Measurements from ENCODE around the gene ABCA5.
A peak's percentile ranks its signal among the peaks of the same experiment; 100 is the strongest.

ABCA5 gene

DNA sequence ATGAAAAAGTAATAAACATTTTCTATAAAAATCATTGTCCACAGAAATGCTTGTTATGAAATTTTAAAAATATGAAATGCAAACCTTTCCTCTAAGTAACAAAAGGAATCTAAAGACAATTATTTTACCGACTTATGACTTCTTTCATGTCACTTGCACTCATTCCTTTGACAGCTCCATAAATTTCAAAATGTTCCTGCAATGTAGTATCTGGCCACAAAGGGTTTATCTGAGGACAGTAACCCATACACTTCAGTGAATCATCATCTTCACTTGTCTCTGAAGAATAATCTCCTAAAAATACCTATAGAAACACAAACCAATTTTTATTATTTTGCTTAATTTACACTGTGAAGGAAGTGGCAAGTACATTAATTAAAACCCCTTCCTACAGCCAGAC lies 72.7 kb downstream of the ABCA5 start:
- DNase-seq: no peak

DNA sequence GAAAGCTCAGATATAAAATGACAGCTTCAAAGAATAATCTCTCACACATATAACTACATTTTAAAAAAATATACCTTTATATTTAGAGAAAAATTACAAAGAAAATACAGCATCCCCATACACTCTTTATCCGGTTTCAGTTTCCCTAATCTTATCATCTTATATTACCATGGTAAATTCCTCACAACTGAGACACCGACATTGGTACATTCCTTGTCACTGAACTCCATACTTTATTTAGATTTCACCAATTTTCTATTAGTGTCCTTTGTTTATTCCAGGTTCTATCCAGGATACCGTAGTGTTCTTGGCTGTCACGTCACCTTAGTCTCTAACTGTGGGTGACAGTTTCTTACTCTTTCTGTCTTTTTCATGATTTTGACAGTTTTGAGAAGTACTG lies 76.3 kb downstream of the ABCA5 start:
- no peak for DNase-seq

DNA sequence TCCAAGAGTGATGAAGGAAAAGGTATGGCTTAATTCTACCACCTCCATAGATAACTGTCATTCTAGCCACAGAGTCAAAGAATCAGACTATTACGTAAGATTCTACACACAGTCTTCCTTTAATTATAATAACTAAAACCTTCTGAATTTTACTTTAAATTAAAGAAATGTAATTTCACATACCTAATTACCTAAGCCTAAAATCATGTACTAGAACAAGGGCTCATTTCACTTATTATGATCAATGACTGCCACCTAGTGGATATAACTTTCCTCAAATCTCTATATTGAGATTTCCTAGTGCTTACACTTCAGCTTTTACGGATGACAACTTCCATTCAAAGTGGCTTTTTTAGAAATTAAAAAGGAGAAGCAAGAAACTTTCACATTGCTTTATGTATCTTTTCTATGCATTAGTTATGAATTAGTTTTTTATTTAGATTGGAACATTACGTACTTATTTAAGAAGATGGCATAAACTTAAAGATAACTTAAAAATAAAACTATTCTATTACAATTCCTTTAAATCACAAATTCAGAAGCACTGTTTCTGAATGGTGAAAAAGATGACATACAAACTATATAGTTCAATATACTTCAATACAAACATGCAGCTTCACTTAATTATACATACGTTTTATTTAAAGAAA lies 80.1 kb downstream of the ABCA5 start:
- DNase-seq: peak; percentile 51

DNA sequence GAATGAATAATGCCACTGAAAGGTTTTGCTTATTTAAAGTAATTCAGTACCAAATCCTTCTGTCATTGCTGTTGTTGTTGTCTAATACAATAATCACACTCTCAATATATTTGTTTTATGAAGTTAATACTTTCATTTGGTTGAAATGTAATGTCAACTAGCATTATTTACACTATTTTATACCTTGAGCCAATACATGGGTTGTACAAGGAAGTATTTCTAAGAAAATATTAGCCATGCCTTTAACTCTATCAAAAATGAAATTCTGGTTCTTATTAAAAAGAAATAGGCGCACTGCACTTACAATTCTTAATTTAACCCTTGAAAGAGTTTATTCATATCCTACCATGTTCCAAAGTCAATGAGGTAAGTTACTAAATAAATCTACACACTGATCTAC lies 80.7 kb downstream of the ABCA5 start:
- DNase-seq: no peak

DNA sequence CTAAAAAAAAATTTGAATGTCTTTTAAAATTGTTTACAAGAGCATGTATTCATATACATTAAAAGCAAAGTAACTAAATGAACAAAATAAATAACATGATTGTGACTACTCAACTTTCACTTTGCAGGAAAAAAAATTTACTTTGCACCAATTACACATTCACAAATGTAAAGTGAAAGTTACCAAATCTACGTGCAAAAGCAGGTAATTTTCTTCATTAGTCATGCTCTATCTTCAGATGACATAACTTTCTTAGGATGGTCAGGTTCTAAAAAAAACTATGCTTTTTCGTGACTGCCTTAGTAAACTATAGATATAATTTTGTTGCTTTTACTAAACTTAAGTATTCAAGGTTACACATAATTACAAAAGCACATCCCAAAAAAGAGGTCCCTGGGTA lies 81.3 kb downstream of the ABCA5 start:
- DNase-seq: no peak

DNA sequence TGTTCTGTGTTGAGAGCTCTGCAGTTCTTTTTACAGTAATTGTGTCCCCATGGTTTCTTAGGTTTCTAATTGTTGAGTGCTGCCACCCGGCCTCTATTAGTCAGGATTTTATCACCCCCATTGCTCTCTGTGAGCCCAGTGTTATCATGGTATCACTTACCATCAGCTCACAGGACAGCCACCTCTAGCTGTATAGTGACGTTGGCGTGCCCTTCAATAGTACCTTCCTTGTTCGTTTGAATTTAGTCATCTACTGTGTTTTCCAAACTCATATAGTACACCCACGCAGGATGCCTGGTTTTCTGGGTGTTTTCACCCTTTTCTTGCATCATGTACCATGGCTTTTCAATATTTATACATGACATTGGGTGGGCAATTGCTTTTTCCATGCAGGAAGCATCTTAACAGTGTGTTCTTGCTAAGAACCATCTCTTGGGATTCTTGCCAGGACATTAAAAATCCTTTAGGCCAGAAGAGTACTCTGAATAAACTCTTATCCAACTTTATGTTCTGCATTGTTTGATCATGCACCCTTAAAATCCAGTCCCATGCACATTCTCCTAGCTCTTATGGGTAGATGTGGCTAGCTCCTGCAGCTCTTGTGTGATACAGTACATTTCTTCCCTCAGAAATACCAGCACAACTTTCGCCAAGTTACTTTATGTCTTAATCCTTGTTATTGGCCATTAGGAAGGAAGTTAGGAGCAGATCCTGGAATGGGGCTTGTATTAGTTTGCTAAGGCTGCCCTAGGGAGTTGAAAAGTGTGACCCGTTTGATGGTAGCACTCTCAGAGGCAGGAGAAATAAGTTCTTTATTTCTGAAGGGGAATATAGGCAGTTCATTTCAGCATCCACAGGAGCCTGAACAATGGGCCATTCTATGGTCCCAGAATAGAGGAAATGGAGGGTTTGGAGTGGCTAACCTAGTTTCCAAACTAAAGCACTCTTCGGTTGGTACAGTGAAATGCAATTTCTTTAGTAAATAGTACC lies 87.0 kb downstream of the ABCA5 start:
- DNase-seq: no peak

DNA sequence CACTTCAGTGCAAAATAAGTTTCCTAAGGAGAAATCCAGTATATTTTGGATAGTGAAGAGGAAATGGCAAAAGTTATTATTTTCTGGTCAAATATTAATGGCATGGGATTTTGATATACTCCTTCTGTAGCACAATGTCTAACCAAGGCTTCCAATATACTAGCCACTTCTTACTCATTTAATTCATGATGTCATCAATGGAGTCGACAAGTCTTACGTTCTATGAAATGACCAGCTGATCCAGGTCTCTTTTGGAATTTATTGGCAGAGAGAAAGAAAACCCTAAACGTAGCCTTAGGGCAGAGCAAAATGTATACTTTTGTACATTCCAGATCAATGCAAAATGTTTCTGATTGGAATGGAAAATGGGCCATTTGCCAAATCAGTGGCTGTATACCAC lies 90.0 kb downstream of the ABCA5 start:
- no peak for DNase-seq

DNA sequence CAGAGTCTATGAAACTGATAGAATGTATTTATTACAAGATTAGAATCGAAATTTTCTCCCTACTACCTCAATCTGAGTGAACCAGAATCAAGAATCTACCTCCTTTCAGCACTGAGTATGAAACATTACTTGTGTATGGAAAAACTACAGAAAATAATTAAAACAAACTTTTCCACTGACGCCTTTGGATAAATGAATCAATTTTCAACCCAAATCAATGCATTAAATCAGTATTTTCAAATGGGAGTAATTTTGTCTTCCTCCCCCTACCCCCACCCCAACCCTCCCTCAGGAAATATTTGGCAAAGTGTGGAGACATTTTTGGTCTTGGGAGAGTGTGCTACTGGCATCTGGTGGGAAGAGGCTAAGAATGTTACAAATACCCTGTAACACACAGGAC lies 90.5 kb downstream of the ABCA5 start:
- no peak for DNase-seq

DNA sequence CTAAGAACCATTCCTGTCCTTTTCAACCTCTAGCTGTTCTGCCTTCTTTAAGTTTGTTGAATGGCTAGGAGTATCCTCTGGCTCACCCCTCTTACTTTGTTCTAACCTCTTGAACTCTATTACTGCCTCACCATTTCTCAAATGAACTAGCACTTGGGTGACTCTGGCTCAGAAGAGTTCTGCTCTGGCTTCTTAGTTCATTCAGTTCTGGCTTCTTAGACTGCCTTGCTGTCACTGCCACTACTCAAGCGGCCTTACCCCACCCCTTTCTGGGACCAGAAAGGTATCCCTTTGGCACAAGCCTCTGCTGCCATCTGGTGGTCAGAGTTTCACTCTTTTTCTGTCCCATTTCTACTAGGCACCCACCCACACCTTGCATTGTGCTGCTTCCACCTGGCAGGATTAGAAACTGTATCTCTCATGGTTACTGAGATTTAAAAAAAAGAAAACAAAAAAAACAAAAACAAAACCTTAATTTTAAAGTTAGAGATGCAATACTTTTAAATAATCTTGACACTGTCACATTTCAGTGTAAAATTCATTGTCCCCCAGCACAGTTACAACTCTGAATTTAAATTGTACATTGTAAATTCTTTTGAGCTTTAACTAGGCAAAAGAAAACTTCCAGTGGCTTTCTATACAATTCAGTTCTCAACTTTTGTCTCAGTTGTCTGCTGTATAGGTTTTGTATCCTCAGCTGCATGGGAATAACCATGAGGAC lies 91.4 kb downstream of the ABCA5 start:
- peak; percentile 68 for DNase-seq

DNA sequence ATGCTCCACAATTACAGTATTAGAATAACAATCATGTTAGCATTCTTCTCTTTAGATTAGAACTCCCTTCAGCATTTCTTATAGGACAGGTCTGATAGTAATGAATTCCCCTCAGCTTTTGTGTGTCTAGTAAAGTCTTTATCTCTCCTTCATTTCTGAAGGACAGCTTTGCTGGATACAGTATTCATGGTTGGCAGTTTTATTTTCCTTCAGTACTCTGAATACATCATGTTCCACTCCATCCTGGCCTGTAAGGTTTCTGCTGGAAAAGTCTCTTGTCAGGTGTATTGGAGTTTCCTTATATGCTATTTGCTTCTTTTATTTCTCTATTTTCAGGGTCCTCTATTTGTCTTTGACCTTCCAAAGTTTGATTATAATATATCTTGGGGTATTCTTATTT lies 94.3 kb downstream of the ABCA5 start:
- DNase-seq: no peak

DNA sequence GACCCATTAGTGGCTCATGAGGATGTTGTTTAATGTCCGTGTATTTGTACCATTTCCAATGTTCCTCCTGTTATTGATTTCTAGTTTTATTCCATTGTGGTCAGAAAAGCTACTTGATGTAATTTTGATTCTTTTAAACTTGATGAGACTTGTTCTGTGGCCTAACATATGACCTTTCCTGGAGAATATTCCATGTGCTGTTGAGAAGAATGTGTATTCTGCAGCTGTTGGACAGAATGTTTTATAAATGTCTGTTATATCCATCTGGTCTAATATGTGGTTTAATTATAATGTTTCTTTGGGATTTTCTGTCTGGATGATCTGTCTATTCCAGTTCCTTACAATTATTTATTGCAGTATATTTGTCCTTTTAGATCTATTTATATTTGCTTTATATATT lies 95.4 kb downstream of the ABCA5 start:
- DNase-seq: no peak

DNA sequence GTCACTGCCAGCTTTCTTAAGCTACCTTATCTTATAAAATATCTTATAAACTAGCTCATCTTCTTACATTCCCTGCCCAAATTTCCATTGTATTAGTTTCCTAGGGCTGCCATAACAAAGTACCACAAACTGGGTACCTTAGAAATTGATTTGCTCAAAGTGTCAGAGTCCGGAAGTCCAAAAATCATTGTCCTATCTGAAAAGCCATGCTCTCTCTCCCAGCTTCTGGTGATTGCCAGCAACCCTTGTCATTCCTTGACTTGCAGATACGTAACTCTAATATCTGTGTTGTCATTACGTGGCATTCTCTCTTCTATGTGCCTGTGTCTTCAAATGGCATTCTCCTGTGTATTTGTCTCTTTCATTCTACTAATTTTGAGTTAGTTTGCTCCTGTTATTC lies 96.0 kb downstream of the ABCA5 start:
- DNase-seq: no peak

DNA sequence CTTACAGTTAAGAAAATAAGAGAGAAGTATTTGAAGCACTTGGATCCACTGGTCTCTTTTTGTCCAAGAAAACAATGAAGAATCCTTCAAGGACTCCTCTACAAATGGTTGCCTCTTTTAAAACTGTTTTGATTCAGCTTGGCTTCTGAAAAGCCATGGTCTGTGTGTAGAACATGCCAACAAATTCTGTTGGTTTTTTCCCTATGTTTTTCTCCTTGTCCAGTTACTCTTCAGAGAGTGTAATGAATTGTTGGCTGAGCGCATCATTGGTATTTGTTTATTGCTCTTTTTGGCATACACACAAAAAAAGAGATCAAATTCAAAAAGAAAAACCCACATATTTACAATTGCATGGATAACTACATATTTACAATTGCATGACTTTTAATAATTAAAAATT lies 98.4 kb downstream of the ABCA5 start, which contains the start of gene ABCA10:
Gene ABCA10 (minus strand): TSS at position 249 of the 400 bp plus-strand sequence. CDS start 3,466 bp downstream, outside the sequence.
- no peak for DNase-seq

DNA sequence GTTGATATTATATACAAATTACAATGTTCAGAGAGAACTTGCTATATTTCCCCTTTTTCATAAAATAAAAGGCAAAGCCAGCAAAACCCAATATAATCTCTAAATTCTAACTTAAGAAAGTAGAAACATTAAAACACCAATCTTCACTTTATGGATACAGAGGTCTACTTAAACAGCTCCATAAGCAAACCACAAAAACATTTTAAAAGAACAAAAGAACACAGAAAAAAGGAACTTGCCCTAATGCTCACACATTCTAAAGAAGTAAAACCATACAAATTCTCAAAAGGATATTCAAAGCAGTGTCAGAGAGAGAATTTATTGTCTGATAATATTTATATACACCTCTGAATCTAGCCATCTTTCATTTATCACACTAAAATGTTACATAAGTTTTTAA lies 98.9 kb downstream of the ABCA5 start:
- no peak for DNase-seq

DNA sequence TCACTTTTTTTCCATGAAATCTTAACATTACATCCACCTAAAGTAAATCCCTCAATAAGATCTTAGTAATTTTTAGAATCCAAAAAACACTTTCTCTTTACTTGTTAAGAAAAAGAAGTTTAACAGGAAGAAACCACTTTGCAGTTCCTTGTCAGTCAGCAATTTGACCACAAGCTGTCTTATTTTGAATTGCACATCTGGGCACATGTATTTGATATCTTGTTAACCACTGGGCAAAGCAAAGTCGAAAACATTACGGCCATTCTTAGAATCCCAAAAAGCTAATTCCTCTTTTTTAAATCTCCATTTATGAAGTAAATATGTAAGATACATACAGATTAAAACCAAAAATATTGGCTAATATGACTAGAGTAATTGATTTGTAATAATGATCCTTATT lies 99.4 kb downstream of the ABCA5 start:
- DNase-seq: no peak

DNA sequence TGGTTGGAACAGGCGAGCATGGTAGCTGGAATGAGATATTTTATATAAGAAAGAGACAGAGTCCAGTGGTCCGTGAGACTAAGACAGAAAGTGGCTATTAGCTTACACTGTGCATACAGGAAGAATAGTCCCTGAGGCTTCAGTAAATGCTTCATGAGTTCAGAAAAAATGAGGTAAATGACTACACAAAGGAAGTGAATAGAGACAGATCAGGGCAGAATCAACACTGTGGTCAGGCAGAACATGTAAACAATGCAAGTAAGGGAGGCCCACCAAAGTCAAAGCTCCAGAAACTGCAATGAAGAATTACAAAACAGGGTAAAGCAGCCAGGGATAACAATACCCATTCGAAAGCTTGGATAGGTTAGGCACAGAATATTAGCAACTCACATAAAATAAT lies 103.1 kb downstream of the ABCA5 start:
- no peak for DNase-seq

DNA sequence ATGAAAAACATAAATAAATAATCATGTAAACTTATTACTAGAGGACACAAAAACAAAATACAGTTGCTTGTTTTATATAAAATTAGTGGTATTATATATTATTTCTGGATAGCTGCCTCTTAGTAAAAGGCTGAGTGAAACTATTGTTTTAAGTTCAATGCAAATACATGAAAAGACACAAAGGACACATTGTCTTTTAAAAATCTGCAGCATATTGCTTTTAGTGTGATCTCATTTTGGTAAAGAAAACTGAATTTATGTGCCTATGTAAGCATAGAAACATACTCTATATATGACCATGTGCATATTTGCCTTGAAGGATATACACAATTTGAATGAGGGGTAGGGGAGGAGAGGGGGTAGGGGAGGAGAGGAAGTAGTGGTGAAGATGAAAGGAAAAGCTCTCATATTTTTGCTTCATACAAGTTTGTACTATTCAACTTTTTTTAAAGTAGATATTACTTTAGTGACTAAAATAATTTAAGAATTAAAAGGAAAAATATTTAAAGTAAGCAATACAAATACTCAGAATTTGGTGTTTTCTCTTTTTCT lies 104.2 kb downstream of the ABCA5 start:
- no peak for DNase-seq

DNA sequence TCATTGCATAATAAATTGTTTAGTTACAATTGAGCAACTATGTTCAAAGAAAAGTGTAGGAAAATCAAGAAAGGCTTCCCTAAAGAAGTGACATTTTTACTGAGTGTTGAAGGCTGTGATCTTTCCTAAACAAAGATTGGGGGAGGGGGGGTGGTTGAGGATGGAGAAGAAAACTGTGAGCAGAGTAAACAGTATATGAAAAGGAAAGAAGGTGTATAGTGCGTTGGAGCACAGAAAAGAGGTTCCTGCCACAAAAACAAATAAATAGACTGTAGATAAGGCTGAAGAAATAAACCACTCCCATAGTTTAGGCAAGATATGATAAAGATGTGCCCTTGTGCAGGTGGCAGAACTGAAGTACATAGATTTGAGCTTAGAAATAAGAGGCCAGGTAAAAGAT lies 106.8 kb downstream of the ABCA5 start:
- DNase-seq: no peak

DNA sequence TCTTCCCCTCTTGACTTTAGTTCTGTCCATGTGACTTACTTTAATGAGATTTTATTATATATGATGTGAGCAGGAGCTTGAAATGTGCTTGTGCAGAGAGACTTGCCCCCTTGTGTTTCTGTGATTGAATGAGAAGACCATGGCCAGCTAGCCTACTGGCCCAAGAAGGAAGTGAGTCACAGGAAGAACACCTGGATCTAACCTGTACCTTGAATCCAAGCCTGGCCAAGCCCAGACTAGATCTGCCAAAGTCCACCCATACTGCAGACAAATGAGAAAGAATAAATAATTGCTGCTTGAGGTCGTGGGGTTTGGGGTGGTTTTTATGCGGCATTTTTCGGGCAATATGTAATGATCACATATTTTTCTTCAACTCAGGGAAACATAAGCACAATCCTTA lies 107.9 kb downstream of the ABCA5 start:
- no peak for DNase-seq

DNA sequence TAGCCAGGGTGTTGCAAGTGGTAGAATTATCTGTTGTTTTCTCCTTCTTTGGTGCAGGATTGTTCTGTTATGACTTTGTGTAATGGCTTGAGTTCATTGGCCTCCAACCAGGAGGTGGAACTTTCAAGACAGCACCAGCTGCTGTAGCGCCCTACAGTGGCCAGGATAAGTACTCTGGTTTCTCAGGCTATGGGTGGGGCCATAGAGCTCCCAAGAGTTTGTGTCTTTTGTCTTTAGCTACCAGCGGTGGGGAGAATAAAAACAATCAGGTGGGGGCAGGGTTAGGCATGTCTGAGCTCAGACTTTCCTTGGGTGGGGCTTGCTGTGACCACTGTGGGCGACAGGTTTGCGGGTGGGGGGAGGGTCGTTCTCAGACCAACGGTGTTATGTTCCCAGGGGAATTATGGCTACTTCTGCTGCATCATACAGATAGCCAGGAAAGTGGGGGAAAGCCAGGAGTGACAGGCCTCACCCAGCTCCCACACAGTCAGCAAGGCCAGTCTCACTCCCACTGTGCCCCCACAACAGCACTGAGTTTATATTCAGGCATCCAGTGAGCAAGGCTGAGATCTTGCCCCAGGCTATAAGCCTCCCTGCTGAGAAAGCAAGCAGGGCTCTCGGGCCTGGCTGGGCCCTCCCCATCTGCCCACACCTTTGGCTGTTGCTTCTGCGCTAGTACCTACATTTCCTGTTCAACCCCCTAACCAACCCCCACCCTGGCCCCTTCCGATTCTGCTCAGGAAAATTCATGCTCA lies 113.7 kb downstream of the ABCA5 start:
- no peak for DNase-seq

DNA sequence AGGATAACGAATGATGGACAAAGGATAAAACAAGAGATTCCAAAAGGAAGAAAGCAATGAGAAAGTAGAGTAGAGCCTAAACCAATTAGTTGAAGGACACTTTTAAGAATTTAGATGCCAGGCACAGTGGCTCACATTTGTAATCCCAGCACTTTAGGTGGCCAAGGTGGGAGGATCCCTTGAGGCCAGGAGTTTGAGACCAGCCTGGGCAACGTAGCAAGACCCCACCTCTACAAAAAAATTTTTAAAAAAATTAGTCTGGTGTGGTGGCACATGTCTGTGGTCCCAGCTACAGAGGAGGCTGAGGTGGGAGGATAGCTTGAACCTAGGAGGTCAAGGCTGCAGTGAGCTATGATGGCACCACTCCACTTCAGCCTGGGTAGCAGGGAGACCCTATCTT lies 118.3 kb downstream of the ABCA5 start:
- no peak for DNase-seq

DNA sequence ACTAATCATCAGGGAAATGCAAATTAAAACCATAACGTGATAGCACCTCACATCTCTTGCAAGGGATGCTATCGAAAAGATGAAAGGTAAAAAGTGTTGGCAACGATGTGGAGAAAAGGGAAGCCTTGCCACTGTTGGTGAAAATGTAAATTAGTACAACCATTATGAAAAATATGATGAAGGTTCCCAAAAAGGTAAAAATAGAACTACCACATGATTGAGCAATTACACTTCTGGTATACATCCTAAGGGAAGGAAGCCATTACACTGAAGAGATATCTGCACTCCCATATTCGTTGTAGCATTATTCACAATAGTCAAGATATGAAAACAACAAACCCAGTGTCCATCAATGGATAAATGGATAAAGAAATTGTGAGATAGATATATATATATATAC lies 119.8 kb downstream of the ABCA5 start:
- DNase-seq: no peak

DNA sequence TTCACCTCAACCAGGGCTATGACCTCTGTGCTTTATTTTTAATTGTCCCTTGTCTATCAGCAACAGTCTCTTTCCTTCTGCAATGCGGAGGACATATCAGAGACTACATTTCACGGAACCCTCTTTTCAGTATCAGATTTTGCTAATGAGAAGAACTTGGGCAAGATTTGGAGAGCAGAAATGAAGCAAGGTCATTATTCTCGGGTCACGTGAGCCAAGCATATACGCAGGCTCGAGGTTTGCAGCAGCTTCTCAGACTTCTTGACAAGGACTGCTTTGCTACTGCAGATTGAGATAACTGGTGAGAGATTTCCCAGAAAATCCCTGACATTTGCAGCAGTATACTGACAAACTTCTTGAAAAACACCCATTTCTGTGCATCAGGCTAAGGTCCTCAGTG lies 128.7 kb downstream of the ABCA5 start:
- no peak for DNase-seq
